Mammary epithelial cell (primary cell): ENCODE results near the gene DNAJC30.

Experiments
- EZH2 ChIP-seq: IDR thresholded peaks from 2 replicates; pipeline ENCODE4 v1.6.1; 2012; ENCODE audit warnings: low read length, inconsistent platforms, borderline replicate concordance
- TF ChIP-seq, protein P1 (sequence below), 2 donors: IDR thresholded peaks in 1 of 2; conservative IDR thresholded peaks in 1 of 2; 2 replicates each; pipeline ENCODE4 v1.5.1; 2011 to 2012; ENCODE audit warnings: inconsistent platforms in 2 of 2, low read length in 2 of 2, mild to moderate bottlenecking in 2 of 2, control low read depth in 1 of 2, low read depth in 1 of 2; ENCODE audit not compliant: insufficient read depth in 1 of 2; ENCODE audit errors: extremely low read depth in 1 of 2

DNA sequence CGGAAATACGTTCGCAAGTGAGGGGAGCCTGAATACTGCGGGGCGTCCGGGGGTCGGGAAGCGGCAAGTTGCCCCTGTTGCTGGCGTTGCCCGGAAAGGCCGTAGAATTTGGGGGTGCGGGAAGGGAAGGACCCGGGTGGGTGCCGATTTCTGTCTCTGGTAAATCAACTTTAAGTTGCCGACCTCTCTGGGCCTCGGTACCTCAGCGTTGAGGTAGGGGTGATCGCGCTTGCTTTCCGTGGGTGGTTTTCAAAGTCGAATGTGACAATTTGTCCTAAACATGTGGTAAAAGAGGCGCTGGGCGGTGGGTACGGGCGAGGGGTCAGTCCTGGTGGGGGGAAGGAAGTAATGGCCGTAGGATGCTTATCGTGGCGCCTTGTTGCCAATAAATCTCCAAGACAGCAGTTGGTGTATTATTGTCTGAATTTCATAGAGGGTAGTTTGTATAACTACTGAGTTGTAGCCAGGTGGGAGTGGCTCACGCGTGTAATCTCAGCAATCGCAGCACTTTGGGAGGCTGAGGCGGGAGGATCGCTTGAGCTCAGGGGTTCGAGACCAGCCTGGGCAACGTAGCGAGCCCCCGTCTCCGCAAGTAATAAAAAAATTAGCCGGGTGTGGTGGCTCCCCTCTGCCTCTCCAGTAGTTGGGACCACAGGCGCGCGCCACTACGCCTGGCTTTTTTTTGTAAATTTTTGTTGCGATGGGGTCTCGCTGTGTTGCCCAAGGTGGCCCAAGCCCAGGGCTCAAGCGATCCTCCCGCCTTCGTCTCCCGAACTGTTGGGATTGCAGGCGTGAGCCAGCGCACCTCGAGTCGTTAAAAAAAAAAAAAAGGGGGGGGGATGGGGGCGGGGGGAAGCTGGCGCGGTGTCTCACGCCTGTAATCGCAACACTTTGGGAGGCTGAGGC, 788 bp upstream of the DNAJC30 start:
- TF ChIP-seq, protein P1, sequence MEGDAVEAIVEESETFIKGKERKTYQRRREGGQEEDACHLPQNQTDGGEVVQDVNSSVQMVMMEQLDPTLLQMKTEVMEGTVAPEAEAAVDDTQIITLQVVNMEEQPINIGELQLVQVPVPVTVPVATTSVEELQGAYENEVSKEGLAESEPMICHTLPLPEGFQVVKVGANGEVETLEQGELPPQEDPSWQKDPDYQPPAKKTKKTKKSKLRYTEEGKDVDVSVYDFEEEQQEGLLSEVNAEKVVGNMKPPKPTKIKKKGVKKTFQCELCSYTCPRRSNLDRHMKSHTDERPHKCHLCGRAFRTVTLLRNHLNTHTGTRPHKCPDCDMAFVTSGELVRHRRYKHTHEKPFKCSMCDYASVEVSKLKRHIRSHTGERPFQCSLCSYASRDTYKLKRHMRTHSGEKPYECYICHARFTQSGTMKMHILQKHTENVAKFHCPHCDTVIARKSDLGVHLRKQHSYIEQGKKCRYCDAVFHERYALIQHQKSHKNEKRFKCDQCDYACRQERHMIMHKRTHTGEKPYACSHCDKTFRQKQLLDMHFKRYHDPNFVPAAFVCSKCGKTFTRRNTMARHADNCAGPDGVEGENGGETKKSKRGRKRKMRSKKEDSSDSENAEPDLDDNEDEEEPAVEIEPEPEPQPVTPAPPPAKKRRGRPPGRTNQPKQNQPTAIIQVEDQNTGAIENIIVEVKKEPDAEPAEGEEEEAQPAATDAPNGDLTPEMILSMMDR (conservative IDR thresholded peaks at IDR 0.05 in 1 of 2, IDR thresholded peaks at IDR 0.05 in 1 of 2; ENCODE audit: extremely low read depth in 1 of 2, insufficient read depth in 1 of 2, low read depth in 1 of 2, low read length in 2 of 2) = no peak
- no peak for TF ChIP-seq EZH2
